Globus pallidus (tissue), 1 donor: Measurements from ENCODE around the gene LAMA1.
"Not testable (repeated sequence)": the region's sequence is repeated elsewhere in the genome, so short reads cannot be mapped to it uniquely, and the experiment has no call there.

Experiments
- DNase-seq: peaks from one replicate; pipeline ENCODE4 v3.0.0-alpha.2; 2015; ENCODE audit warnings: low spot score

Gene LAMA1

GRCh38 chr18:6947338-6948030 lies 170.1 kb downstream of the LAMA1 start:
- no peak for DNase-seq

GRCh38 chr18:6943143-6943542 lies 174.5 kb downstream of the LAMA1 start:
- no peak for DNase-seq

GRCh38 chr18:6942742-6943141 lies 174.9 kb downstream of the LAMA1 start:
- DNase-seq: no peak

- no peak for DNase-seq
These were observed 175.6 kb downstream of the LAMA1 start for GRCh38 chr18:6941996-6942395.

GRCh38 chr18:6940451-6940850 lies 177.1 kb downstream of the LAMA1 start:
- DNase-seq: no peak

GRCh38 chr18:6939972-6940371 lies 177.6 kb downstream of the LAMA1 start:
- DNase-seq: no peak

GRCh38 chr18:6938403-6938802 lies 179.2 kb downstream of the LAMA1 start:
- DNase-seq: not testable (repeated sequence)

- DNase-seq: no peak
These were observed 179.6 kb downstream of the LAMA1 start for GRCh38 chr18:6938003-6938402.

GRCh38 chr18:6934859-6935258 lies 182.7 kb downstream of the LAMA1 start:
- DNase-seq: no peak

GRCh38 chr18:6929370-6930102 lies 188.1 kb downstream of the LAMA1 start:
- DNase-seq: no peak

- DNase-seq: no peak
These were observed 189.2 kb downstream of the LAMA1 start for GRCh38 chr18:6928359-6928758.

GRCh38 chr18:6927153-6927552 lies 190.4 kb downstream of the LAMA1 start:
- DNase-seq: no peak

- no peak for DNase-seq
These were observed 194.4 kb downstream of the LAMA1 start for GRCh38 chr18:6923220-6923619.

GRCh38 chr18:6921571-6921970 lies 196.0 kb downstream of the LAMA1 start:
- DNase-seq: no peak

GRCh38 chr18:6920099-6920955 lies 197.3 kb downstream of the LAMA1 start:
- DNase-seq: peak; percentile 17

- no peak for DNase-seq
These were observed 200.5 kb downstream of the LAMA1 start for GRCh38 chr18:6917072-6917471.

GRCh38 chr18:6901286-6901926 lies 216.2 kb downstream of the LAMA1 start:
- no peak for DNase-seq

GRCh38 chr18:6891788-6892187 lies 225.8 kb downstream of the LAMA1 start:
- DNase-seq: no peak
